Measurements from ENCODE around the gene MTRR. TPM values are rescaled to one million over a fixed set of nuclear protein-coding genes. Genes with fewer than 3 reads are reported as not detected.

MTRR gene
- total and polyA plus RNA-seq, 9 of the 15 experiments (the other 6 are each of a cell fraction or from before 2014, with no cell fraction given) = 39.3 to 84.6 (median 66.2) TPM

DNA sequence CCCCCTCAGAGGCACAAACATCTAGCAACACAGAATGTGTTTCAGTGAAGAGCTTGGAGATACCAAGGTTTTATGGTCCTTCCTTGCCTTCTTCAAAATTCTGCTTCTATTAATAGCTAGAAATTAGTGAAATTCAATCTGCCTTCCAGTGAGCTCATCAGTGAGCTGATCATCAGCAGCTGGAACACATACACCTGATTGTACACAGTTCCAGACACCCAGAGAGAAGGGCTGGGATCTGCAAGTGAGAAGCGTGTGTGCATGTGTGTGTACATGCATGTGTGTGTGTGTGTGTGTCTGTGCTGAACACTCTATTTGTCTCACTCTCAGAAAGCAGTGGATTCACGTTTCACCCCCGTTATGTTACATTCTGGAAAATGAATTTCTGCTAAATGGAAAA lies 46.5 kb upstream of the MTRR start:
- Histone ChIP-seq H3K9ac (ENCODE audit: insufficient read depth in 1 of 2, low read depth in 2 of 2, low read length in 2 of 2) (no peak overlapping the region), H3K79me2 (ENCODE audit: control insufficient read depth, insufficient read depth, low read length) (no peaks in the 10 kb centered on the region), H3K4me2 (ENCODE audit: insufficient read depth, low read length) (no peak overlapping the region), H3K9me1 (ENCODE audit: control insufficient read depth, insufficient read depth, low read length) (no peaks in the 10 kb centered on the region), H3K27me3 (ENCODE audit: control insufficient read depth in 2 of 2, insufficient read depth in 2 of 2, low read length in 2 of 2) (peaks cover 25 to 62% of the 10 kb centered on the region in 2 experiments; a peak in 4 of 5 replicates), H4K20me1 (replicated peaks; ENCODE audit: control insufficient read depth, insufficient read depth, low read length) (no peaks in the 10 kb centered on the region), H3K36me3 (ENCODE audit: control insufficient read depth, insufficient read depth, low read length) (no peaks in the 10 kb centered on the region), H3K9me3 (replicated peaks; ENCODE audit: control insufficient read depth, insufficient read depth, low read depth, low read length) (no peaks in the 10 kb centered on the region), H3K4me3 (no peak overlapping the region), H2AFZ (ENCODE audit: low read depth, low read length) (no peak overlapping the region), H3K27ac (ENCODE audit: extremely low read depth, low read depth, low read length) (no peak overlapping the region), H3K4me1 (replicated peaks in 1 of 2; ENCODE audit: control insufficient read depth in 2 of 2, insufficient read depth in 2 of 2, low read length in 2 of 2) (no peaks in the 10 kb centered on the region)
- WGBS (ENCODE audit: insufficient coverage, low coverage, missing lambda C conversion rate) = 2% methylated on average over 3 of the region's 3 CpGs
- peak; percentile 49 for FAIRE-seq
- BruUV-seq (replicated peaks) = no TSS peak
- in situ Hi-C loops (cut with MboI) (no loop called here), intact Hi-C loops (cut with micrococcal nuclease) (no loop called here)
- ATAC-seq = no peak
- DNase-seq (ENCODE audit: extremely low read depth in 1 of 4, low spot score in 3 of 4) = no peak
- TF ChIP-seq MAZ (CRISPR knock-in tag; conservative IDR thresholded peaks at IDR 0.05 in 1 of 2, IDR thresholded peaks at IDR 0.05 in 1 of 2) (no peak), LARP7 (IDR thresholded peaks at IDR 0.05) (no peak), RFX7 (CRISPR knock-in tag; IDR thresholded peaks at IDR 0.05) (no peak), PTRF (tag; IDR thresholded peaks at IDR 0.05) (no peak), DACH1 (IDR thresholded peaks at IDR 0.05; ENCODE audit: partially characterized antibody) (no peak), ZFP36 (IDR thresholded peaks at IDR 0.05; ENCODE audit: low read depth, low read length, partially characterized antibody) (no peak), ZNF668 (CRISPR knock-in tag; IDR thresholded peaks at IDR 0.05) (no peak), NR1H2 (CRISPR knock-in tag; IDR thresholded peaks at IDR 0.05) (no peak)
- TF ChIP-seq, protein P1, sequence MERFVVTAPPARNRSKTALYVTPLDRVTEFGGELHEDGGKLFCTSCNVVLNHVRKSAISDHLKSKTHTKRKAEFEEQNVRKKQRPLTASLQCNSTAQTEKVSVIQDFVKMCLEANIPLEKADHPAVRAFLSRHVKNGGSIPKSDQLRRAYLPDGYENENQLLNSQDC (CRISPR knock-in tag; IDR thresholded peaks at IDR 0.05) = no peak
- TF ChIP-seq, protein P2, sequence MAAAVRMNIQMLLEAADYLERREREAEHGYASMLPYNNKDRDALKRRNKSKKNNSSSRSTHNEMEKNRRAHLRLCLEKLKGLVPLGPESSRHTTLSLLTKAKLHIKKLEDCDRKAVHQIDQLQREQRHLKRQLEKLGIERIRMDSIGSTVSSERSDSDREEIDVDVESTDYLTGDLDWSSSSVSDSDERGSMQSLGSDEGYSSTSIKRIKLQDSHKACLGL (CRISPR knock-in tag; IDR thresholded peaks at IDR 0.05; ENCODE audit: borderline replicate concordance, poor library complexity, severe bottlenecking) = no peak
- TF ChIP-seq, protein P3, sequence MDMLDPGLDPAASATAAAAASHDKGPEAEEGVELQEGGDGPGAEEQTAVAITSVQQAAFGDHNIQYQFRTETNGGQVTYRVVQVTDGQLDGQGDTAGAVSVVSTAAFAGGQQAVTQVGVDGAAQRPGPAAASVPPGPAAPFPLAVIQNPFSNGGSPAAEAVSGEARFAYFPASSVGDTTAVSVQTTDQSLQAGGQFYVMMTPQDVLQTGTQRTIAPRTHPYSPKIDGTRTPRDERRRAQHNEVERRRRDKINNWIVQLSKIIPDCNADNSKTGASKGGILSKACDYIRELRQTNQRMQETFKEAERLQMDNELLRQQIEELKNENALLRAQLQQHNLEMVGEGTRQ (CRISPR knock-in tag; IDR thresholded peaks at IDR 0.05) = no peak
- ChIA-PET CTCF (ENCODE audit: low intra/inter-chr PET ratio) (no interaction called here), POLR2A (no interaction called here)

Measured in K562 (cell line).